Measurements from ENCODE around the gene SOBP.

GRCh38 chr6:107695061-107695720 lies 205.3 kb downstream of the SOBP start:
- TF ChIP-seq REST (IDR thresholded peaks at IDR 0.05; ENCODE audit: unreplicated experiment) (no peak), EZH2 (IDR thresholded peaks at IDR 0.05; ENCODE audit: low read depth, unreplicated experiment) (no peak), POLR2AphosphoS5 (IDR thresholded peaks at IDR 0.05; ENCODE audit: low read depth) (no peak), CREB1 (CRISPR knock-in tag; IDR thresholded peaks at IDR 0.05; ENCODE audit: low read depth) (no peak), JUNB (IDR thresholded peaks at IDR 0.05; ENCODE audit: unreplicated experiment) (no peak), EZH2phosphoT487 (IDR thresholded peaks at IDR 0.05; ENCODE audit: unreplicated experiment) (no peak), ZNF114 (CRISPR knock-in tag; IDR thresholded peaks at IDR 0.05) (no peak), ZNF331 (CRISPR knock-in tag; IDR thresholded peaks at IDR 0.05; ENCODE audit: low read depth) (no peak), ETS1 (IDR thresholded peaks at IDR 0.05) (no peak), NANOG (IDR thresholded peaks at IDR 0.05; ENCODE audit: borderline replicate concordance) (no peak)
- TF ChIP-seq, protein P1, sequence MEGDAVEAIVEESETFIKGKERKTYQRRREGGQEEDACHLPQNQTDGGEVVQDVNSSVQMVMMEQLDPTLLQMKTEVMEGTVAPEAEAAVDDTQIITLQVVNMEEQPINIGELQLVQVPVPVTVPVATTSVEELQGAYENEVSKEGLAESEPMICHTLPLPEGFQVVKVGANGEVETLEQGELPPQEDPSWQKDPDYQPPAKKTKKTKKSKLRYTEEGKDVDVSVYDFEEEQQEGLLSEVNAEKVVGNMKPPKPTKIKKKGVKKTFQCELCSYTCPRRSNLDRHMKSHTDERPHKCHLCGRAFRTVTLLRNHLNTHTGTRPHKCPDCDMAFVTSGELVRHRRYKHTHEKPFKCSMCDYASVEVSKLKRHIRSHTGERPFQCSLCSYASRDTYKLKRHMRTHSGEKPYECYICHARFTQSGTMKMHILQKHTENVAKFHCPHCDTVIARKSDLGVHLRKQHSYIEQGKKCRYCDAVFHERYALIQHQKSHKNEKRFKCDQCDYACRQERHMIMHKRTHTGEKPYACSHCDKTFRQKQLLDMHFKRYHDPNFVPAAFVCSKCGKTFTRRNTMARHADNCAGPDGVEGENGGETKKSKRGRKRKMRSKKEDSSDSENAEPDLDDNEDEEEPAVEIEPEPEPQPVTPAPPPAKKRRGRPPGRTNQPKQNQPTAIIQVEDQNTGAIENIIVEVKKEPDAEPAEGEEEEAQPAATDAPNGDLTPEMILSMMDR (conservative IDR thresholded peaks at IDR 0.05; ENCODE audit: low read depth in 2 of 2) = no peak
- TF ChIP-seq, protein P2, sequence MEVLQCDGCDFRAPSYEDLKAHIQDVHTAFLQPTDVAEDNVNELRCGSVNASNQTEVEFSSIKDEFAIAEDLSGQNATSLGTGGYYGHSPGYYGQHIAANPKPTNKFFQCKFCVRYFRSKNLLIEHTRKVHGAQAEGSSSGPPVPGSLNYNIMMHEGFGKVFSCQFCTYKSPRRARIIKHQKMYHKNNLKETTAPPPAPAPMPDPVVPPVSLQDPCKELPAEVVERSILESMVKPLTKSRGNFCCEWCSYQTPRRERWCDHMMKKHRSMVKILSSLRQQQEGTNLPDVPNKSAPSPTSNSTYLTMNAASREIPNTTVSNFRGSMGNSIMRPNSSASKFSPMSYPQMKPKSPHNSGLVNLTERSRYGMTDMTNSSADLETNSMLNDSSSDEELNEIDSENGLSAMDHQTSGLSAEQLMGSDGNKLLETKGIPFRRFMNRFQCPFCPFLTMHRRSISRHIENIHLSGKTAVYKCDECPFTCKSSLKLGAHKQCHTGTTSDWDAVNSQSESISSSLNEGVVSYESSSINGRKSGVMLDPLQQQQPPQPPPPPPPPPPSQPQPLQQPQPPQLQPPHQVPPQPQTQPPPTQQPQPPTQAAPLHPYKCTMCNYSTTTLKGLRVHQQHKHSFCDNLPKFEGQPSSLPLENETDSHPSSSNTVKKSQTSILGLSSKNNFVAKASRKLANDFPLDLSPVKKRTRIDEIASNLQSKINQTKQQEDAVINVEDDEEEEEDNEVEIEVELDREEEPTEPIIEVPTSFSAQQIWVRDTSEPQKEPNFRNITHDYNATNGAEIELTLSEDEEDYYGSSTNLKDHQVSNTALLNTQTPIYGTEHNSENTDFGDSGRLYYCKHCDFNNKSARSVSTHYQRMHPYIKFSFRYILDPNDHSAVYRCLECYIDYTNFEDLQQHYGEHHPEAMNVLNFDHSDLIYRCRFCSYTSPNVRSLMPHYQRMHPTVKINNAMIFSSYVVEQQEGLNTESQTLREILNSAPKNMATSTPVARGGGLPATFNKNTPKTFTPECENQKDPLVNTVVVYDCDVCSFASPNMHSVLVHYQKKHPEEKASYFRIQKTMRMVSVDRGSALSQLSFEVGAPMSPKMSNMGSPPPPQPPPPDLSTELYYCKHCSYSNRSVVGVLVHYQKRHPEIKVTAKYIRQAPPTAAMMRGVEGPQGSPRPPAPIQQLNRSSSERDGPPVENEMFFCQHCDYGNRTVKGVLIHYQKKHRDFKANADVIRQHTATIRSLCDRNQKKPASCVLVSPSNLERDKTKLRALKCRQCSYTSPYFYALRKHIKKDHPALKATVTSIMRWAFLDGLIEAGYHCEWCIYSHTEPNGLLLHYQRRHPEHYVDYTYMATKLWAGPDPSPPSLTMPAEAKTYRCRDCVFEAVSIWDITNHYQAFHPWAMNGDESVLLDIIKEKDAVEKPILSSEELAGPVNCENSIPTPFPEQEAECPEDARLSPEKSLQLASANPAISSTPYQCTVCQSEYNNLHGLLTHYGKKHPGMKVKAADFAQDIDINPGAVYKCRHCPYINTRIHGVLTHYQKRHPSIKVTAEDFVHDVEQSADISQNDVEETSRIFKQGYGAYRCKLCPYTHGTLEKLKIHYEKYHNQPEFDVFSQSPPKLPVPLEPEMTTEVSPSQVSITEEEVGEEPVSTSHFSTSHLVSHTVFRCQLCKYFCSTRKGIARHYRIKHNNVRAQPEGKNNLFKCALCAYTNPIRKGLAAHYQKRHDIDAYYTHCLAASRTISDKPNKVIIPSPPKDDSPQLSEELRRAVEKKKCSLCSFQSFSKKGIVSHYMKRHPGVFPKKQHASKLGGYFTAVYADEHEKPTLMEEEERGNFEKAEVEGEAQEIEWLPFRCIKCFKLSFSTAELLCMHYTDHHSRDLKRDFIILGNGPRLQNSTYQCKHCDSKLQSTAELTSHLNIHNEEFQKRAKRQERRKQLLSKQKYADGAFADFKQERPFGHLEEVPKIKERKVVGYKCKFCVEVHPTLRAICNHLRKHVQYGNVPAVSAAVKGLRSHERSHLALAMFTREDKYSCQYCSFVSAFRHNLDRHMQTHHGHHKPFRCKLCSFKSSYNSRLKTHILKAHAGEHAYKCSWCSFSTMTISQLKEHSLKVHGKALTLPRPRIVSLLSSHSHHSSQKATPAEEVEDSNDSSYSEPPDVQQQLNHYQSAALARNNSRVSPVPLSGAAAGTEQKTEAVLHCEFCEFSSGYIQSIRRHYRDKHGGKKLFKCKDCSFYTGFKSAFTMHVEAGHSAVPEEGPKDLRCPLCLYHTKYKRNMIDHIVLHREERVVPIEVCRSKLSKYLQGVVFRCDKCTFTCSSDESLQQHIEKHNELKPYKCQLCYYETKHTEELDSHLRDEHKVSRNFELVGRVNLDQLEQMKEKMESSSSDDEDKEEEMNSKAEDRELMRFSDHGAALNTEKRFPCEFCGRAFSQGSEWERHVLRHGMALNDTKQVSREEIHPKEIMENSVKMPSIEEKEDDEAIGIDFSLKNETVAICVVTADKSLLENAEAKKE (CRISPR knock-in tag; IDR thresholded peaks at IDR 0.05) = no peak
